Hematopoietic multipotent progenitor cell treated with erythropoietin and hydrocortisone succinate and interleukin-3 and kit ligand, for 17 days (in vitro differentiated cells): ENCODE results near the gene APLN.

Experiments
- DNase-seq: peaks from one replicate; pipeline ENCODE4 v3.0.0-alpha.2; 2015; ENCODE audit warnings: low spot score

The APLN gene

GRCh38 chrX:129640737-129641136 is 14.0 kb downstream of the APLN start:
- no peak for DNase-seq

- DNase-seq = no peak
Measured at GRCh38 chrX:129638917-129639316, 15.8 kb downstream of the APLN start.

GRCh38 chrX:129637217-129638109 is 17.3 kb downstream of the APLN start:
- peak; percentile 72 for DNase-seq

- no peak for DNase-seq
Measured at GRCh38 chrX:129636175-129636681, 18.5 kb downstream of the APLN start.

- no peak for DNase-seq
Measured at GRCh38 chrX:129634541-129634940, 20.2 kb downstream of the APLN start.

GRCh38 chrX:129632443-129632842 is 22.3 kb downstream of the APLN start:
- DNase-seq = no peak

- no peak for DNase-seq
Measured at GRCh38 chrX:129631849-129632248, 22.9 kb downstream of the APLN start.

- no peak for DNase-seq
Measured at GRCh38 chrX:129629837-129630236, 24.9 kb downstream of the APLN start.

GRCh38 chrX:129626026-129626425 is 28.7 kb downstream of the APLN start:
- no peak for DNase-seq

- DNase-seq = no peak
Measured at GRCh38 chrX:129622757-129623301, 31.9 kb downstream of the APLN start.

- DNase-seq = peak; percentile 25
Measured at GRCh38 chrX:129618997-129619396, 35.8 kb downstream of the APLN start.

GRCh38 chrX:129617420-129617819 is 37.3 kb downstream of the APLN start:
- DNase-seq = no peak

- DNase-seq = no peak
Measured at GRCh38 chrX:129614481-129615255, 40.1 kb downstream of the APLN start.

GRCh38 chrX:129613596-129613995 is 41.2 kb downstream of the APLN start:
- no peak for DNase-seq

- DNase-seq = no peak
Measured at GRCh38 chrX:129612396-129612795, 42.4 kb downstream of the APLN start.

GRCh38 chrX:129609395-129609794 is 45.4 kb downstream of the APLN start:
- no peak for DNase-seq

GRCh38 chrX:129608496-129608895 is 46.3 kb downstream of the APLN start:
- no peak for DNase-seq

- peak; percentile 74 for DNase-seq
Measured at GRCh38 chrX:129606918-129607317, 47.8 kb downstream of the APLN start.

- DNase-seq = peak; percentile 37
Measured at GRCh38 chrX:129600981-129601424, 53.8 kb downstream of the APLN start.

GRCh38 chrX:129599996-129600395 is 54.8 kb downstream of the APLN start:
- no peak for DNase-seq

GRCh38 chrX:129599499-129599898 is 55.3 kb downstream of the APLN start:
- DNase-seq = no peak

GRCh38 chrX:129597905-129598304 is 56.9 kb downstream of the APLN start:
- no peak for DNase-seq

- DNase-seq = no peak
Measured at GRCh38 chrX:129596077-129596476, 58.7 kb downstream of the APLN start.
